Spleen (tissue), 7 donors: Measurements from ENCODE around the gene CFAP54.

Experiments used
- CTCF ChIP-seq, 11 experiments: fragments of 200-600 bp in 7 of 11; fragments of 450-650 bp in 4 of 11; sonication (generic) in 4 of 11; IDR thresholded peaks in 8 of 11; conservative IDR thresholded peaks in 3 of 11; 1 replicate in 7 of 11; 2 replicates in 4 of 11; pipeline versions ENCODE4 v1.4.0 to v1.8.0; 2016 to 2021; ENCODE audit warnings: antibody characterized with exemption in 11 of 11, inconsistent platforms in 4 of 11, mild to moderate bottlenecking in 1 of 11
- POLR2A ChIP-seq, 3 donors: fragments of 450-650 bp; IDR thresholded peaks; one replicate each; pipeline ENCODE4 v1.5.1; 2017; ENCODE audit warnings: antibody characterized with exemption in 3 of 3, mild to moderate bottlenecking in 1 of 3
- POLR2AphosphoS5 ChIP-seq, 3 donors: sonication (generic); formaldehyde crosslinking; IDR thresholded peaks; one replicate each; pipeline ENCODE4 v1.5.1; 2017; ENCODE audit warnings: antibody characterized with exemption in 3 of 3
- donor health status: DM: no; HTN: no; CAD: no; lungs with moderate emphysema.
- donor health status: DM: no; HTN: no; CAD: no.
- donor health status: DM: no; HTN: no; CAD: no.

GRCh38 chr12:96571101-96571862, 81.9 kb downstream of the CFAP54 start:
- TF ChIP-seq CTCF (IDR thresholded peaks at IDR 0.05 in 8 of 11, conservative IDR thresholded peaks at IDR 0.05 in 3 of 11) (no peak), POLR2AphosphoS5 (IDR thresholded peaks at IDR 0.05) (no peak), POLR2A (IDR thresholded peaks at IDR 0.05) (no peak)
